AG09309 (cell line): ENCODE measurements around the gene PRKCH.

Experiments used
- DNase-seq: peaks from one replicate; pipeline ENCODE4 v3.0.0-alpha.2; 2010; ENCODE audit warnings: low read depth
- H3K4me3 ChIP-seq: 2 replicates; pipeline ENCODE4 v1.5.1; 2011; ENCODE audit warnings: mild to moderate bottlenecking, low read depth, low read length, moderate library complexity; ENCODE audit not compliant: control insufficient read depth
- TF ChIP-seq, protein P1 (sequence below): IDR thresholded peaks from 2 replicates; pipeline ENCODE4 v1.5.1; 2011; ENCODE audit warnings: mild to moderate bottlenecking, low read depth, low read length, inconsistent platforms; ENCODE audit not compliant: insufficient read depth, control insufficient read depth; ENCODE audit errors: missing control alignments

The PRKCH gene

DNA sequence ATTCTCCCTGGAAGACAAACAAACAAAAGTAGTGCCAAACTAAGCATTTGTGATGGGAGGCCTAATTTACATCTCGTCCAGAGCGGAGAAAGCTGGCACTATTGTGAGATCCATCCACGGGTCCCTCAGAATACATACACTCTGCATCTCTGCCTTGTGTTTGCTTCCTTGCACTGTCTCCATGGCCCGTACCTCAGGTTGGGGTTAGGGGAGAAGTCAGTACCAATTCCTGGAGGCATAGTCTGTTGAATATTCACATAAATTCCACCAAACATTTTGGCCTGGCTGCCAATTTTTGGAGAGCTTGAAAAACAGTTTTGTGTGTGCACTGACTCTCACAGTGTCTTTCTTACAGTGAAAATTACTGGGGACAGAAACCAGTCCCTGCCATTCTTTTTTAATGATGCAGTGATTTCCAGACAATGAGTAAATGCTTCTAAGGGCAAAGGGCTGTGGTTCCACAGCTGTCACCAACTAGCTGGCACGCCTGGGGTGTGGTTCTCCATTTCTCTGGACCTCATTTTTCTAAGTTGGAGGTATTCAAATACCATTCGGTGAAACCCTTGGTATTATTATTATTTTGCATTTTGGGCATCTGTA is 254.3 kb downstream of the PRKCH start:
- no peak overlapping the region for H3K4me3 ChIP-seq
- TF ChIP-seq, protein P1, sequence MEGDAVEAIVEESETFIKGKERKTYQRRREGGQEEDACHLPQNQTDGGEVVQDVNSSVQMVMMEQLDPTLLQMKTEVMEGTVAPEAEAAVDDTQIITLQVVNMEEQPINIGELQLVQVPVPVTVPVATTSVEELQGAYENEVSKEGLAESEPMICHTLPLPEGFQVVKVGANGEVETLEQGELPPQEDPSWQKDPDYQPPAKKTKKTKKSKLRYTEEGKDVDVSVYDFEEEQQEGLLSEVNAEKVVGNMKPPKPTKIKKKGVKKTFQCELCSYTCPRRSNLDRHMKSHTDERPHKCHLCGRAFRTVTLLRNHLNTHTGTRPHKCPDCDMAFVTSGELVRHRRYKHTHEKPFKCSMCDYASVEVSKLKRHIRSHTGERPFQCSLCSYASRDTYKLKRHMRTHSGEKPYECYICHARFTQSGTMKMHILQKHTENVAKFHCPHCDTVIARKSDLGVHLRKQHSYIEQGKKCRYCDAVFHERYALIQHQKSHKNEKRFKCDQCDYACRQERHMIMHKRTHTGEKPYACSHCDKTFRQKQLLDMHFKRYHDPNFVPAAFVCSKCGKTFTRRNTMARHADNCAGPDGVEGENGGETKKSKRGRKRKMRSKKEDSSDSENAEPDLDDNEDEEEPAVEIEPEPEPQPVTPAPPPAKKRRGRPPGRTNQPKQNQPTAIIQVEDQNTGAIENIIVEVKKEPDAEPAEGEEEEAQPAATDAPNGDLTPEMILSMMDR: no peak
- DNase-seq: no peak

DNA sequence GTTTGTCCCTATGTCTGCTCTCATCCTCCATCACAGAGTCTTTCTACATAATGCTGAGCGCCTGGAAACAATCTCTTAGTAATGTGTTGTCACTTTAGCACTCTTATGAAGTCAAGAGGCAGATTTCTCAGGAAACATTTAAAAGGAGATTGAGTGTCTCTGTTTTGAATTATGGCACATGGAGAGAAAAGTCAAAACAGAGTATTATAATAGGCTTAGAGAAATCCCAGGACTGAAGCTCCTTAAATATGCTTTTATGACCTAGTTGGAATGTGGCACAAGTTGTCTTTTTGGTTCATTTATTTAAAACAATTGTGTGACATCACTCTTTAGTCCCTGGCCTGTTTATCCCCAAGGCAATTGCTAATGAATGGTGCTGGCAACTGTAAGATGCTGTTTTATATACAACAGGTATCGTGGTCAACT is 256.1 kb downstream of the PRKCH start:
- TF ChIP-seq, protein P1: no peak
- no peak overlapping the region for H3K4me3 ChIP-seq
- no peak for DNase-seq

DNA sequence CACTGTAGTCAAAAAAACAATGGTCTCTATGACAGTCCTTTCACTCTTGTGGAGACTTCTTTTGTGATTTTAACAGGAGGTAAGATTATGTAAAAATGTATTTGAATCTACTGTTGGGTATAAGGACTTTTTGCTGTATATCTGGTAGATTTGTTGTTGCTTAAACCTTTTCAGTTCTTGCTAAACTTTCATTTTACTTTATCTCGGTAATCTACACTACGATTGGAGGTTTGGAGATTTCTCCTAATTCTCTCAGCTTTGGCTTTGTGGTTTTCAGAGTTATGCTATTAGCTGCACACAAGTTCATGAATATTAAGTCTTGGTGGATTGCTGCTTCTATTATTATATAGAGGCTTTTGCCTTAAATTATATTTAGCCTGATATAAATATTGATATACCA is 257.4 kb downstream of the PRKCH start:
- no peak for DNase-seq
- H3K4me3 ChIP-seq: no peak overlapping the region
- TF ChIP-seq, protein P1: no peak

DNA sequence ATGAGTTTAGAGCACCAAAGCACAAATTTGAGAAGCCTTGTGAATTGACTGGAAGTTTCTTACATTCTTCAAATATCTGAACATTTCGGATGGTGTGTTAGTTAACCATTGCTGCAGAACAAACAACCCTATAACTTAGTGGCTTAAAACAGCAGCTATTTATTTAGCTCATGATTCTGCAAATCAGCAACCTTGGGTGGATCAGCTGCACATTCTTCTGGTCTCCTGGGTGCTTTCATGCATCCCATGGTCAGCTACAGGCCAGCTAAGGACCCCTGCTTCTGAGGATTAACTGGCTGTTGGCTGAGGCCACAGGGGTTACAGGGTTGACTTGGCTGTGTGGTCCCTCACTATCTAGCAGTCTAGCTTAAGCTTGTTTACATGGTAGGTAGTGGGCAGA is 260.0 kb downstream of the PRKCH start:
- no peak for DNase-seq
- H3K4me3 ChIP-seq: no peak overlapping the region
- TF ChIP-seq, protein P1: no peak

DNA sequence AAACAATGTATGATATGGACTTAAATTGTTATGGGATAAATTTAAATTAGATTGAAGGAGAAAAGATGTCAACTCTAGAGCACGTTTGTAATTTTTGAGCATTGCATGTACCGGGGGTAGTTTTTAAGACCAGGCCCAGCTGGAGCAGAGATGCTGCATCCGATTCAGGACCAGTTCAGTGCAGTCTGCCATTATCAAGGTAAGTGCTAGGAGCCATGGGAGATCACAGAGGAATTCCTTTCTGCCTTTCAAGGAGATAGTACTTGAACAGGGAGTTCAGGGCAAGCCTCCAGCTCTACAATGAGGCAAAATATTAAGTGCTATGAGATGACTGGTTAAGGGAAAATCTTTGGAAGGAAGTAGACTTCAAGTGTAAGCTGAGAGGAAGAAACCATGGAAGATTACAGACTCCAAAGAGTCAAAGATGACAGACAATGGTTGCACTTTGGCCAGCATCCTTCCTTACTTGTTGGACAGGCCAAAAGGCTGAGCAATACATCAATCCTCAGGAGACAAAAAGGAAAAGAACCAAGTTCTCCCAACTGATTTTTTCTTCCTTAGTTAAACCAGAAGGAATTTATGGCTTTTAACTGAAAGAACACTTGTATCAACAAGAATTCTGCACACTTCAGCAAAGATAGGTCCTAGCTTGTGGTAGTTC is 260.7 kb downstream of the PRKCH start:
- no peak for DNase-seq
- TF ChIP-seq, protein P1: no peak
- H3K4me3 ChIP-seq: no peak overlapping the region

DNA sequence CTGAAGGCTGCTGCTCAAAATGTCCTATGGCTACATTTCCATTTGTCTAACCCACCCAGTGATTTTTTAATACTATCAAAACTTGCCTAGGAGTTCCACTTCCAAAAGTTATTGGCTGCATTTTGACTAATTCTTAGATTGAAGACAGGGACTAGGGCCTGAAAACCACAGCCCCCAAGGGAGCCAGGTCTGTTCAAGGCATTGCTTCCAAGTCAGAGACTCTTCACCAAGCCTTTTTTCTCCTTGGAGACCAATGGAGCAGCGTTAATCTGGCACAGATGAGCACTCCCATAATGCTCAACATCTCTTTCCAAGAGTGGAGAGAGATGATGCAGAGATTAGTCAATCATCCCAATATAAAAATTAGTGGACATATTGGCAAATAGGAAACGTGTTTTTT is 261.4 kb downstream of the PRKCH start:
- no peak for DNase-seq
- no peak overlapping the region for H3K4me3 ChIP-seq
- TF ChIP-seq, protein P1: no peak
